Activated CD4-positive, alpha-beta memory T cell treated with anti-CD3 and anti-CD28 coated beads for 36 hours (primary cell): ENCODE results near the gene DHRS12. TPM values are rescaled to one million over a fixed set of nuclear protein-coding genes. Genes with fewer than 3 reads are reported as not detected.
A peak's percentile ranks its signal among the peaks of the same experiment; 100 is the strongest.

Experiments
- CTCF ChIA-PET: fragments of 350-600 bp; sonication (Branson Sonifier 250); formaldehyde crosslinking; loops from one replicate; lab custom pipeline; 2021; ENCODE audit warnings: antibody characterized with exemption, inconsistent platforms; lab: Charles Lee
- POLR2A ChIA-PET: fragments of 350-600 bp; sonication (Branson Sonifier 250); formaldehyde crosslinking; loops from one replicate; lab custom pipeline; 2021; ENCODE audit warnings: antibody characterized with exemption; lab: Charles Lee
- DNase-seq: peaks from one replicate; pipeline ENCODE4 v3.0.0-alpha.2; 2020
- H3K27ac Mint-ChIP-seq: one replicate; pipeline ENCODE4 v1.8.0; 2021; ENCODE audit warnings: mixed read lengths
- H3K27me3 Mint-ChIP-seq: one replicate; pipeline ENCODE4 v1.8.0; 2021; ENCODE audit warnings: mixed read lengths
- H3K36me3 Mint-ChIP-seq: one replicate; pipeline ENCODE4 v1.8.0; 2021; ENCODE audit warnings: mixed read lengths
- H3K4me1 Mint-ChIP-seq: one replicate; pipeline ENCODE4 v1.8.0; 2021; ENCODE audit warnings: low read depth, mixed read lengths
- H3K4me3 Mint-ChIP-seq: one replicate; pipeline ENCODE4 v1.8.0; 2021; ENCODE audit warnings: mild to moderate bottlenecking, mixed read lengths
- H3K9me3 Mint-ChIP-seq: one replicate; pipeline ENCODE4 v1.8.0; 2021; ENCODE audit warnings: mixed read lengths
- intact Hi-C: fragments of 100-400 bp; cut with micrococcal nuclease; formaldehyde crosslinking; loops from one replicate; pipeline ENCODE4 v1.15.1; 2023
- total RNA-seq, 2 experiments: library from RNA; stranded (reverse); gene quantifications; one replicate each; pipeline ENCODE4 v1.2.3, GENCODE V29; 2021

The DHRS12 gene
- total RNA-seq, 2 experiments from 2014 or later = 6.7 to 7.0 TPM

- DNase-seq = no peak
- POLR2A ChIA-PET = no interaction called here
- Mint-ChIP-seq H3K36me3 (no peaks in the 10 kb centered on the region), H3K4me1 (peaks cover 21% of the 10 kb centered on the region), H3K27me3 (peaks cover 2% of the 10 kb centered on the region), H3K4me3 (no peak overlapping the region), H3K9me3 (no peaks in the 10 kb centered on the region), H3K27ac (no peak overlapping the region)
- CTCF ChIA-PET = interaction anchor here (1.0 to 9.4 kb wide), 2 partner anchors 9 to 27 kb away, joined by 3 to 158 read pairs; no protein-coding TSS in a partner anchor
- intact Hi-C loops = no loop called here
Measured at GRCh38 chr13:51839711-51840540, 36.0 kb upstream of the DHRS12 start.

- H3K27me3 Mint-ChIP-seq = no peaks in the 10 kb centered on the region
- H3K27ac Mint-ChIP-seq = no peak overlapping the region
- no peaks in the 10 kb centered on the region for H3K9me3 Mint-ChIP-seq
- no peaks in the 10 kb centered on the region for H3K36me3 Mint-ChIP-seq
- no peak overlapping the region for H3K4me3 Mint-ChIP-seq
- peak; percentile 38 for DNase-seq
- POLR2A ChIA-PET = interaction anchor here (0.9 to 1.1 kb wide), 3 partner anchors 13 to 33 kb away, joined by 3 to 4 read pairs (median 3); no protein-coding TSS in a partner anchor
- H3K4me1 Mint-ChIP-seq = peaks cover 15% of the 10 kb centered on the region
- CTCF ChIA-PET = interaction anchor here (0.7 to 9.4 kb wide), 6 partner anchors 8 to 71 kb away, joined by 3 to 158 read pairs (median 4); no protein-coding TSS in a partner anchor
- intact Hi-C loops = no loop called here
Measured at GRCh38 chr13:51838240-51838846, 34.4 kb upstream of the DHRS12 start.

GRCh38 chr13:51837016-51837415 lies 33.1 kb upstream of the DHRS12 start:
- DNase-seq = no peak
- ChIA-PET CTCF (interaction anchor here (9.4 kb wide), 1 partner anchor 24 kb away, joined by 158 read pairs; no protein-coding TSS in a partner anchor), POLR2A (no interaction called here)
- H3K9me3 Mint-ChIP-seq = no peaks in the 10 kb centered on the region
- intact Hi-C loops = no loop called here
- no peaks in the 10 kb centered on the region for H3K36me3 Mint-ChIP-seq
- no peak overlapping the region for H3K27ac Mint-ChIP-seq
- no peaks in the 10 kb centered on the region for H3K27me3 Mint-ChIP-seq
- no peak overlapping the region for H3K4me3 Mint-ChIP-seq
- peaks cover 21% of the 10 kb centered on the region for H3K4me1 Mint-ChIP-seq

GRCh38 chr13:51834581-51835171 lies 30.7 kb upstream of the DHRS12 start:
- DNase-seq = no peak
- H3K27me3 Mint-ChIP-seq = no peaks in the 10 kb centered on the region
- no peaks in the 10 kb centered on the region for H3K9me3 Mint-ChIP-seq
- no peak overlapping the region for H3K27ac Mint-ChIP-seq
- peaks cover 27% of the 10 kb centered on the region for H3K4me1 Mint-ChIP-seq
- intact Hi-C loops = no loop called here
- CTCF ChIA-PET = interaction anchor here (0.5 to 9.4 kb wide), 5 partner anchors 9 to 293 kb away, joined by 3 to 158 read pairs (median 4); partner anchors contain the start of gene TMEM272
- H3K4me3 Mint-ChIP-seq = no peak overlapping the region
- H3K36me3 Mint-ChIP-seq = no peaks in the 10 kb centered on the region
- POLR2A ChIA-PET = interaction anchor here (1.0 to 1.1 kb wide), 2 partner anchors 9 to 30 kb away, joined by 3 read pairs; no protein-coding TSS in a partner anchor

GRCh38 chr13:51833980-51834379 lies 30.0 kb upstream of the DHRS12 start:
- intact Hi-C loops = no loop called here
- ChIA-PET POLR2A (no interaction called here), CTCF (interaction anchor here (1.3 to 9.4 kb wide), 3 partner anchors 11 to 21 kb away, joined by 4 to 158 read pairs (median 11); partner anchors contain the start of gene TMEM272)
- H3K27ac Mint-ChIP-seq = no peak overlapping the region
- H3K9me3 Mint-ChIP-seq = no peaks in the 10 kb centered on the region
- peaks cover 27% of the 10 kb centered on the region for H3K4me1 Mint-ChIP-seq
- no peak overlapping the region for H3K4me3 Mint-ChIP-seq
- H3K27me3 Mint-ChIP-seq = no peaks in the 10 kb centered on the region
- no peaks in the 10 kb centered on the region for H3K36me3 Mint-ChIP-seq
- DNase-seq = no peak

- intact Hi-C loops = loop anchor here (1.0 kb wide), 1 partner anchor 17 kb away; no protein-coding TSS in a partner anchor
- H3K27ac Mint-ChIP-seq = peak overlapping the region; percentile 40
- H3K4me1 Mint-ChIP-seq = peaks cover 29% of the 10 kb centered on the region
- peak overlapping the region; percentile 24 for H3K4me3 Mint-ChIP-seq
- ChIA-PET CTCF (interaction anchor here (0.6 to 9.4 kb wide), 13 partner anchors 9 to 383 kb away, joined by 3 to 158 read pairs (median 4); partner anchors contain the start of gene TMEM272), POLR2A (no interaction called here)
- no peaks in the 10 kb centered on the region for H3K9me3 Mint-ChIP-seq
- peak; percentile 74 for DNase-seq
- H3K36me3 Mint-ChIP-seq = no peaks in the 10 kb centered on the region
- no peaks in the 10 kb centered on the region for H3K27me3 Mint-ChIP-seq
Measured at GRCh38 chr13:51832471-51833152, 28.6 kb upstream of the DHRS12 start.

- Mint-ChIP-seq H3K4me1 (peaks cover 34% of the 10 kb centered on the region), H3K9me3 (no peaks in the 10 kb centered on the region), H3K4me3 (no peak overlapping the region), H3K27ac (no peak overlapping the region), H3K27me3 (no peaks in the 10 kb centered on the region), H3K36me3 (no peaks in the 10 kb centered on the region)
- DNase-seq = no peak
- CTCF ChIA-PET = interaction anchor here (1.2 to 9.4 kb wide), 8 partner anchors 10 to 34 kb away, joined by 3 to 158 read pairs (median 6); partner anchors contain the start of gene TMEM272
- intact Hi-C loops = no loop called here
- POLR2A ChIA-PET = no interaction called here
Measured at GRCh38 chr13:51831519-51831918, 27.6 kb upstream of the DHRS12 start.

- Mint-ChIP-seq H3K9me3 (no peaks in the 10 kb centered on the region), H3K36me3 (no peaks in the 10 kb centered on the region), H3K4me1 (peaks cover 49% of the 10 kb centered on the region), H3K27ac (no peak overlapping the region), H3K4me3 (no peak overlapping the region), H3K27me3 (no peaks in the 10 kb centered on the region)
- ChIA-PET POLR2A (no interaction called here), CTCF (interaction anchor here (0.7 to 8.7 kb wide), 2 partner anchors 13 to 15 kb away, joined by 3 to 119 read pairs; no protein-coding TSS in a partner anchor)
- intact Hi-C loops = loop anchor here (10.0 kb wide), 2 partner anchors 365 to 1705 kb away; no protein-coding TSS in a partner anchor
- no peak for DNase-seq
Measured at GRCh38 chr13:51829568-51829899, 25.6 kb upstream of the DHRS12 start.

GRCh38 chr13:51828730-51829567 lies 25.0 kb upstream of the DHRS12 start:
- Mint-ChIP-seq H3K27me3 (no peaks in the 10 kb centered on the region), H3K4me3 (no peak overlapping the region), H3K27ac (no peak overlapping the region), H3K4me1 (peaks cover 54% of the 10 kb centered on the region), H3K36me3 (no peaks in the 10 kb centered on the region), H3K9me3 (no peaks in the 10 kb centered on the region)
- intact Hi-C loops = loop anchor here (10.0 kb wide), 2 partner anchors 366 to 1704 kb away; no protein-coding TSS in a partner anchor
- POLR2A ChIA-PET = no interaction called here
- no peak for DNase-seq
- CTCF ChIA-PET = interaction anchor here (0.7 to 8.7 kb wide), 3 partner anchors 13 to 16 kb away, joined by 3 to 119 read pairs (median 9); partner anchors contain the start of gene TMEM272

GRCh38 chr13:51827254-51827653 lies 23.3 kb upstream of the DHRS12 start:
- H3K27me3 Mint-ChIP-seq = no peaks in the 10 kb centered on the region
- H3K4me3 Mint-ChIP-seq = no peak overlapping the region
- no peak overlapping the region for H3K27ac Mint-ChIP-seq
- H3K36me3 Mint-ChIP-seq = no peaks in the 10 kb centered on the region
- no peak for DNase-seq
- CTCF ChIA-PET = interaction anchor here (2.4 to 8.7 kb wide), 4 partner anchors 13 to 29 kb away, joined by 9 to 119 read pairs (median 10); partner anchors contain the start of gene TMEM272
- peaks cover 66% of the 10 kb centered on the region for H3K4me1 Mint-ChIP-seq
- H3K9me3 Mint-ChIP-seq = no peaks in the 10 kb centered on the region
- intact Hi-C loops = loop anchor here (1.0 to 10.0 kb wide), 3 partner anchors 8 to 1702 kb away; no protein-coding TSS in a partner anchor
- POLR2A ChIA-PET = no interaction called here
